ENCODE results near the gene TMEM207.

DNA sequence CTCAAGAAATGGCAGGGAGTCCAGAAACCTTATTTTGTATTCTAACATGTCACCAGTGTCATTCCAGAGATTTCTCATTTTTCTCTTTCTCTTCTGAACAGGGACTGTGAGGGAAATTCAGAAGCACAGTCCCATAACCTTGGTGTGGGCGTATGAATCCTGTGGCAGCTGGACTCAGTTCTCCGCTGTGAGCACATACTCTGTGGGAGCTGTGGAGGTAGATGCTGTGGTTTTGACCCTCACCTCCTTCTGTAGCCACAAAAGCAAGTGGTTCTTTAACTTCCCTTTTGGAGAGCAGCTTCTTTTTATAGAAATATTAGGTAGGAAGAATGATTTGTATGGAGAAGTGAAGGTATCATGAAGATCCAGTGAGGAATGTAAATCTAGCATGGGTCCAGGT, 13.4 kb downstream of the TMEM207 start:
- TF ChIP-seq, protein P1, sequence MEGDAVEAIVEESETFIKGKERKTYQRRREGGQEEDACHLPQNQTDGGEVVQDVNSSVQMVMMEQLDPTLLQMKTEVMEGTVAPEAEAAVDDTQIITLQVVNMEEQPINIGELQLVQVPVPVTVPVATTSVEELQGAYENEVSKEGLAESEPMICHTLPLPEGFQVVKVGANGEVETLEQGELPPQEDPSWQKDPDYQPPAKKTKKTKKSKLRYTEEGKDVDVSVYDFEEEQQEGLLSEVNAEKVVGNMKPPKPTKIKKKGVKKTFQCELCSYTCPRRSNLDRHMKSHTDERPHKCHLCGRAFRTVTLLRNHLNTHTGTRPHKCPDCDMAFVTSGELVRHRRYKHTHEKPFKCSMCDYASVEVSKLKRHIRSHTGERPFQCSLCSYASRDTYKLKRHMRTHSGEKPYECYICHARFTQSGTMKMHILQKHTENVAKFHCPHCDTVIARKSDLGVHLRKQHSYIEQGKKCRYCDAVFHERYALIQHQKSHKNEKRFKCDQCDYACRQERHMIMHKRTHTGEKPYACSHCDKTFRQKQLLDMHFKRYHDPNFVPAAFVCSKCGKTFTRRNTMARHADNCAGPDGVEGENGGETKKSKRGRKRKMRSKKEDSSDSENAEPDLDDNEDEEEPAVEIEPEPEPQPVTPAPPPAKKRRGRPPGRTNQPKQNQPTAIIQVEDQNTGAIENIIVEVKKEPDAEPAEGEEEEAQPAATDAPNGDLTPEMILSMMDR (IDR thresholded peaks at IDR 0.05), result no peak
- TF ChIP-seq POLR2A (IDR thresholded peaks at IDR 0.05), result no peak
